HepG2 (cell line): ENCODE measurements around the gene CIROP. TPM values are rescaled to one million over a fixed set of nuclear protein-coding genes. Genes with fewer than 3 reads are reported as not detected.

ENCODE experiments used
- CCDC6 ChIP-seq: sonication (generic); formaldehyde crosslinking; IDR thresholded peaks from 2 replicates; pipeline ENCODE4 v1.8.1; 2022; ENCODE audit warnings: mild to moderate bottlenecking, missing genetic modification reagents, moderate library complexity
- EED ChIP-seq: sonication (generic); formaldehyde crosslinking; IDR thresholded peaks from 2 replicates; pipeline ENCODE4 v1.5.0; 2020; ENCODE audit warnings: mild to moderate bottlenecking, missing genetic modification reagents
- ERF ChIP-seq: IDR thresholded peaks from 2 replicates; pipeline ENCODE4 v1.6.1; 2018; ENCODE audit warnings: missing biosample characterization, missing genetic modification reagents
- FOSL2 ChIP-seq: sonication (generic); formaldehyde crosslinking; IDR thresholded peaks from 2 replicates; pipeline ENCODE4 v1.4.0; 2020; ENCODE audit warnings: missing genetic modification reagents
- MAFF ChIP-seq: IDR thresholded peaks from 2 replicates; pipeline ENCODE4 v1.6.1; 2011; ENCODE audit warnings: low read depth, low read length, improper control_type of control experiment
- TAF15 ChIP-seq: fragments of 200-400 bp; formaldehyde crosslinking; IDR thresholded peaks from one replicate; pipeline ENCODE4 v1.6.1; 2018; ENCODE audit warnings: mild to moderate bottlenecking, low read depth, low read length; ENCODE audit not compliant: poor library complexity, severe bottlenecking
- ZBTB20 ChIP-seq: sonication (generic); formaldehyde crosslinking; IDR thresholded peaks from 2 replicates; pipeline ENCODE4 v1.8.1; 2023; ENCODE audit warnings: missing genetic modification reagents, low read depth, mild to moderate bottlenecking, borderline replicate concordance
- ZNF205 ChIP-seq: IDR thresholded peaks from 2 replicates; pipeline ENCODE4 v1.6.1; 2018; ENCODE audit warnings: missing biosample characterization, missing genetic modification reagents
- ZNF891 ChIP-seq: sonication (generic); formaldehyde crosslinking; IDR thresholded peaks from 2 replicates; pipeline ENCODE4 v1.5.0; 2020; ENCODE audit warnings: mild to moderate bottlenecking, missing genetic modification reagents
- polyA plus RNA-seq, 8 experiments: library from polyadenylated mRNA; depleted of rRNA in 3 of 8; stranded (reverse) in 7 of 8; unstranded in 1 of 8; fragments of >200 nt; fragmentation: Illumina TruSeq in 4 of 8; extraction: Trizol in 4 of 8; gene quantifications; 2 replicates each; pipeline versions ENCODE4 v1.2.1 to v1.2.3, GENCODE V29; 2011 to 2016; ENCODE audit warnings: low read depth in 4 of 8, missing spikeins in 1 of 8, mixed read lengths in 1 of 8; ENCODE audit not compliant: insufficient read depth in 1 of 8
- total RNA-seq, 5 experiments: library from RNA; depleted of rRNA; stranded (reverse); fragments of >200 nt; fragmentation: Illumina TruSeq; extraction: Trizol; gene quantifications; 2 replicates each; pipeline ENCODE4 v1.2.3, GENCODE V29; 2016; ENCODE audit warnings: low read depth in 1 of 5
- TF ChIP-seq, protein P1 (sequence below): sonication (generic); formaldehyde crosslinking; IDR thresholded peaks from 2 replicates; pipeline ENCODE4 v1.5.1; 2020; ENCODE audit warnings: mild to moderate bottlenecking, missing genetic modification reagents, moderate library complexity
- TF ChIP-seq, protein P2 (sequence below): sonication (generic); formaldehyde crosslinking; IDR thresholded peaks from 2 replicates; pipeline ENCODE4 v1.9.0; 2022; ENCODE audit warnings: missing genetic modification reagents, mild to moderate bottlenecking, borderline replicate concordance
- TF ChIP-seq, protein P3 (sequence below): sonication (generic); formaldehyde crosslinking; IDR thresholded peaks from 2 replicates; pipeline ENCODE4 v1.4.0; 2020; ENCODE audit warnings: missing genetic modification reagents
- TF ChIP-seq, protein P4 (sequence below): sonication (generic); formaldehyde crosslinking; IDR thresholded peaks from 2 replicates; pipeline ENCODE4 v1.8.0; 2022; ENCODE audit warnings: missing genetic modification reagents, mild to moderate bottlenecking, inconsistent platforms, borderline replicate concordance
- TF ChIP-seq, protein P5 (sequence below): sonication (generic); formaldehyde crosslinking; IDR thresholded peaks from 2 replicates; pipeline ENCODE4 v1.4.0; 2020; ENCODE audit warnings: mild to moderate bottlenecking, low read depth, missing genetic modification reagents

Gene CIROP
- total and polyA plus RNA-seq, 2 of the 13 experiments (the other 11 are each of a cell fraction or from before 2014, with no cell fraction given): 0.07 TPM; not detected in 1

DNA sequence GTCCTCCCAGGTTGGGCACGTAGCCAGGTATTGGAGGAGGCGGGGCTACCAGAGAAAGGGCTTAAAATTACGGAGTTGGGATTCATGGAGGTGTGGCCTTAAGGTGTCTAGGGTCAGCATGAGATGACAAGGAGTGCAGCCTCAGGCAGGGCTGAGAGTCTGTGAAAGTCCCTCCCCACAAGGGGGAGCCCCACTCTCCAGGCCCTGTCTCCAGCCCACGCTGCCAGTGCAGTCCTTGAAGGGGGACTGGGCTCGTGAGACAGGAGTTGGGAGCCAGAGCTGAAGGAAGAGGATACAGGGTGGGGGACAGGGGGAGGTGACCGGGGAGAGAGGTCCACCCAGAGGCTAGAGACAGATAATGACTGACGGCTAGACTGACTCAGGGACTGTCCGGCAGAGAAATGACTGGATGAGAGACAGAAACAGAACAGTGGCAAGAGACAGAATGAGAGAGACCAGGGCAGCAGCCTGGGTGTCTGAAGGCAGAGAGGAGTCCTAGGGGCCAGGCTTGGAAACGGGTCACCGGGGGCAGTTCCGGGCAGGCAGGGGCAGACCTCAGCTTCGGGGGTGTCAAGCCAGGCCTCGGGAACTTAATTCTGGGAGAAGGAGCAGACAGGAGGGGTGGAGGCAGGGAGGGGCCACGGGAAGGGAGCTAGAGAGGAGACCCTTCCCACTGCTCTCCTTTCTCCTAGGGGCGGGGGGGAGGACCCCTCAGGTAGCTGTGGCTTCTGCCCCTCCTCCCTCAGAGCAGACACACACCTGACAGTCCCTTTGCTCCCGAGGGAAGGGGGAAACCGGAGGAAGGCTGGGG, 48.4 kb downstream of the CIROP start (continued):
- TF ChIP-seq, protein P1, sequence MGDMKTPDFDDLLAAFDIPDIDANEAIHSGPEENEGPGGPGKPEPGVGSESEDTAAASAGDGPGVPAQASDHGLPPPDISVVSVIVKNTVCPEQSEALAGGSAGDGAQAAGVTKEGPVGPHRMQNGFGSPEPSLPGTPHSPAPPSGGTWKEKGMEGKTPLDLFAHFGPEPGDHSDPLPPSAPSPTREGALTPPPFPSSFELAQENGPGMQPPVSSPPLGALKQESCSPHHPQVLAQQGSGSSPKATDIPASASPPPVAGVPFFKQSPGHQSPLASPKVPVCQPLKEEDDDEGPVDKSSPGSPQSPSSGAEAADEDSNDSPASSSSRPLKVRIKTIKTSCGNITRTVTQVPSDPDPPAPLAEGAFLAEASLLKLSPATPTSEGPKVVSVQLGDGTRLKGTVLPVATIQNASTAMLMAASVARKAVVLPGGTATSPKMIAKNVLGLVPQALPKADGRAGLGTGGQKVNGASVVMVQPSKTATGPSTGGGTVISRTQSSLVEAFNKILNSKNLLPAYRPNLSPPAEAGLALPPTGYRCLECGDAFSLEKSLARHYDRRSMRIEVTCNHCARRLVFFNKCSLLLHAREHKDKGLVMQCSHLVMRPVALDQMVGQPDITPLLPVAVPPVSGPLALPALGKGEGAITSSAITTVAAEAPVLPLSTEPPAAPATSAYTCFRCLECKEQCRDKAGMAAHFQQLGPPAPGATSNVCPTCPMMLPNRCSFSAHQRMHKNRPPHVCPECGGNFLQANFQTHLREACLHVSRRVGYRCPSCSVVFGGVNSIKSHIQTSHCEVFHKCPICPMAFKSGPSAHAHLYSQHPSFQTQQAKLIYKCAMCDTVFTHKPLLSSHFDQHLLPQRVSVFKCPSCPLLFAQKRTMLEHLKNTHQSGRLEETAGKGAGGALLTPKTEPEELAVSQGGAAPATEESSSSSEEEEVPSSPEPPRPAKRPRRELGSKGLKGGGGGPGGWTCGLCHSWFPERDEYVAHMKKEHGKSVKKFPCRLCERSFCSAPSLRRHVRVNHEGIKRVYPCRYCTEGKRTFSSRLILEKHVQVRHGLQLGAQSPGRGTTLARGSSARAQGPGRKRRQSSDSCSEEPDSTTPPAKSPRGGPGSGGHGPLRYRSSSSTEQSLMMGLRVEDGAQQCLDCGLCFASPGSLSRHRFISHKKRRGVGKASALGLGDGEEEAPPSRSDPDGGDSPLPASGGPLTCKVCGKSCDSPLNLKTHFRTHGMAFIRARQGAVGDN (CRISPR knock-in tag): peak; percentile 70
- TF ChIP-seq TAF15: no peak
- TF ChIP-seq ZNF891 (CRISPR knock-in tag): no peak
- TF ChIP-seq FOSL2 (CRISPR knock-in tag): peak; percentile 39; the same call in 1 of the 2 replicates
- TF ChIP-seq EED (CRISPR knock-in tag): peak; percentile 70; the same call in 1 of the 2 replicates
- peak; percentile 59; the same call in 1 of the 2 replicates for TF ChIP-seq ZNF205 (CRISPR knock-in tag)
- TF ChIP-seq, protein P2, sequence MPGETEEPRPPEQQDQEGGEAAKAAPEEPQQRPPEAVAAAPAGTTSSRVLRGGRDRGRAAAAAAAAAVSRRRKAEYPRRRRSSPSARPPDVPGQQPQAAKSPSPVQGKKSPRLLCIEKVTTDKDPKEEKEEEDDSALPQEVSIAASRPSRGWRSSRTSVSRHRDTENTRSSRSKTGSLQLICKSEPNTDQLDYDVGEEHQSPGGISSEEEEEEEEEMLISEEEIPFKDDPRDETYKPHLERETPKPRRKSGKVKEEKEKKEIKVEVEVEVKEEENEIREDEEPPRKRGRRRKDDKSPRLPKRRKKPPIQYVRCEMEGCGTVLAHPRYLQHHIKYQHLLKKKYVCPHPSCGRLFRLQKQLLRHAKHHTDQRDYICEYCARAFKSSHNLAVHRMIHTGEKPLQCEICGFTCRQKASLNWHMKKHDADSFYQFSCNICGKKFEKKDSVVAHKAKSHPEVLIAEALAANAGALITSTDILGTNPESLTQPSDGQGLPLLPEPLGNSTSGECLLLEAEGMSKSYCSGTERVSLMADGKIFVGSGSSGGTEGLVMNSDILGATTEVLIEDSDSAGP (CRISPR knock-in tag): peak; percentile 78; the same call in 1 of the 2 replicates
- TF ChIP-seq MAFF: peak; percentile 2; the same call in 1 of the 2 replicates
- TF ChIP-seq, protein P3, sequence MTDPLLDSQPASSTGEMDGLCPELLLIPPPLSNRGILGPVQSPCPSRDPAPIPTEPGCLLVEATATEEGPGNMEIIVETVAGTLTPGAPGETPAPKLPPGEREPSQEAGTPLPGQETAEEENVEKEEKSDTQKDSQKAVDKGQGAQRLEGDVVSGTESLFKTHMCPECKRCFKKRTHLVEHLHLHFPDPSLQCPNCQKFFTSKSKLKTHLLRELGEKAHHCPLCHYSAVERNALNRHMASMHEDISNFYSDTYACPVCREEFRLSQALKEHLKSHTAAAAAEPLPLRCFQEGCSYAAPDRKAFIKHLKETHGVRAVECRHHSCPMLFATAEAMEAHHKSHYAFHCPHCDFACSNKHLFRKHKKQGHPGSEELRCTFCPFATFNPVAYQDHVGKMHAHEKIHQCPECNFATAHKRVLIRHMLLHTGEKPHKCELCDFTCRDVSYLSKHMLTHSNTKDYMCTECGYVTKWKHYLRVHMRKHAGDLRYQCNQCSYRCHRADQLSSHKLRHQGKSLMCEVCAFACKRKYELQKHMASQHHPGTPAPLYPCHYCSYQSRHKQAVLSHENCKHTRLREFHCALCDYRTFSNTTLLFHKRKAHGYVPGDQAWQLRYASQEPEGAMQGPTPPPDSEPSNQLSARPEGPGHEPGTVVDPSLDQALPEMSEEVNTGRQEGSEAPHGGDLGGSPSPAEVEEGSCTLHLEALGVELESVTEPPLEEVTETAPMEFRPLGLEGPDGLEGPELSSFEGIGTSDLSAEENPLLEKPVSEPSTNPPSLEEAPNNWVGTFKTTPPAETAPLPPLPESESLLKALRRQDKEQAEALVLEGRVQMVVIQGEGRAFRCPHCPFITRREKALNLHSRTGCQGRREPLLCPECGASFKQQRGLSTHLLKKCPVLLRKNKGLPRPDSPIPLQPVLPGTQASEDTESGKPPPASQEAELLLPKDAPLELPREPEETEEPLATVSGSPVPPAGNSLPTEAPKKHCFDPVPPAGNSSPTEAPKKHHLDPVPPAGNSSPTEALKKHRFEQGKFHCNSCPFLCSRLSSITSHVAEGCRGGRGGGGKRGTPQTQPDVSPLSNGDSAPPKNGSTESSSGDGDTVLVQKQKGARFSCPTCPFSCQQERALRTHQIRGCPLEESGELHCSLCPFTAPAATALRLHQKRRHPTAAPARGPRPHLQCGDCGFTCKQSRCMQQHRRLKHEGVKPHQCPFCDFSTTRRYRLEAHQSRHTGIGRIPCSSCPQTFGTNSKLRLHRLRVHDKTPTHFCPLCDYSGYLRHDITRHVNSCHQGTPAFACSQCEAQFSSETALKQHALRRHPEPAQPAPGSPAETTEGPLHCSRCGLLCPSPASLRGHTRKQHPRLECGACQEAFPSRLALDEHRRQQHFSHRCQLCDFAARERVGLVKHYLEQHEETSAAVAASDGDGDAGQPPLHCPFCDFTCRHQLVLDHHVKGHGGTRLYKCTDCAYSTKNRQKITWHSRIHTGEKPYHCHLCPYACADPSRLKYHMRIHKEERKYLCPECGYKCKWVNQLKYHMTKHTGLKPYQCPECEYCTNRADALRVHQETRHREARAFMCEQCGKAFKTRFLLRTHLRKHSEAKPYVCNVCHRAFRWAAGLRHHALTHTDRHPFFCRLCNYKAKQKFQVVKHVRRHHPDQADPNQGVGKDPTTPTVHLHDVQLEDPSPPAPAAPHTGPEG (CRISPR knock-in tag): no peak
- TF ChIP-seq, protein P4, sequence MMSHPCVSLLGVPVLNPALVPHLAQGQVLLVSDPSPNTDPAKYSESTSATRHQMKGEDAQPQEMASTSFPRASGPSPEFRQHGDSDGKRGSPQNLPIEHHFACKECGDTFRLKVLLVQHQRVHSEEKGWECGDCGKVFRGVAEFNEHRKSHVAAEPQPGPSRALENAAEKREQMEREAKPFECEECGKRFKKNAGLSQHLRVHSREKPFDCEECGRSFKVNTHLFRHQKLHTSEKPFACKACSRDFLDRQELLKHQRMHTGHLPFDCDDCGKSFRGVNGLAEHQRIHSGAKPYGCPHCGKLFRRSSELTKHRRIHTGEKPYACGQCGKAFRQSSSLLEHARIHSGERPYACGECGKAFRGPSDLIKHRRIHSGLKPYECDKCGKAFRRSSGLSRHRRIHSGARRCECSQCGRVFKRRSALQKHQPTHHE (CRISPR knock-in tag): no peak
- no peak; the same call in 1 of the 2 replicates for TF ChIP-seq ERF
- TF ChIP-seq, protein P5, sequence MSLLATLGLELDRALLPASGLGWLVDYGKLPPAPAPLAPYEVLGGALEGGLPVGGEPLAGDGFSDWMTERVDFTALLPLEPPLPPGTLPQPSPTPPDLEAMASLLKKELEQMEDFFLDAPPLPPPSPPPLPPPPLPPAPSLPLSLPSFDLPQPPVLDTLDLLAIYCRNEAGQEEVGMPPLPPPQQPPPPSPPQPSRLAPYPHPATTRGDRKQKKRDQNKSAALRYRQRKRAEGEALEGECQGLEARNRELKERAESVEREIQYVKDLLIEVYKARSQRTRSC (CRISPR knock-in tag): no peak
- 0 out of 2 replicates have a peak, but pooled peaks have one; percentile 55 for TF ChIP-seq ZBTB20 (CRISPR knock-in tag)
- TF ChIP-seq CCDC6 (CRISPR knock-in tag): peak; percentile 81; the same call in 1 of the 2 replicates
